GM21367 (cell line): Measurements from ENCODE around the gene POGLUT2.
"Not testable (repeated sequence)": the region's sequence is repeated elsewhere in the genome, so short reads cannot be mapped to it uniquely, and the experiment has no call there.

ENCODE experiments used
- ATAC-seq: cut with Tn5 transposase; IDR thresholded peaks from one replicate; pipeline ENCODE4 v1.9.1; 2021; ENCODE audit not compliant: unreplicated experiment

The POGLUT2 gene

DNA sequence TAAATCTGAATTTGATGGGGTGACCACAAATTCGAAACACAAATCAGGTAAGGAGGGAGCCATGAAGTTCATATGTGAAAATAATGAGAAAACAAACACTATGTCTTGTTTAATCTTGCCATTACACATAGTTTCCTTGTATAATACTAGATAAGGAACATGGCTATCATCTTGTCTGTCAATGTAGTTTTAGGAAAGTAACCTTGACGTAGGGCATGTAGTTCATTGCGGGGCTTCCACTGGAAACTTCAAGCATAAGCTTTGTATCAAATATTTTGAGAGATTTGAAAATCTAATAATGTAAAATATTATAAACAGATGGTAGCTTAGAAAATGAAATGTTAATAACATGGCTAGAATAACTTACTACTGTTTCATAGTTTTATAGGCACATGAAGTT, 8.9 kb upstream of the POGLUT2 start:
- no peak for ATAC-seq

DNA sequence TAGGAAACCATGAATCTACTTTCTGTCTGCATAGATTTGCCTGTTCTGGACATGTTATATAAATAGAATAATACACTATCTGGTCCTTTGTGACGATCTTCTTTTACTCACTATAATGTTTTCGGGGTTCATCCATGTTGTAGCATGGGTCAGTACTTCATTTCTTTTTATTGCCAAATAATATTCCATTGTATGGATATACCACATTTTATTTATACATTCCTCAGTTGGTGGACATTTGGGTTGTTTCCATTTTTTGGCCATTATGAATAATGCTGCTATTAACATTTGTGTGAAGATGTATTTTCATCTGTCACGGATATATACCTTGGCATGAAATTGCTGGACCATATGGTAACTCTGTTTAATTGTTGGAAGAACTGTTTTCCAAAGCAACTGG, 6.9 kb upstream of the POGLUT2 start:
- no peak for ATAC-seq

DNA sequence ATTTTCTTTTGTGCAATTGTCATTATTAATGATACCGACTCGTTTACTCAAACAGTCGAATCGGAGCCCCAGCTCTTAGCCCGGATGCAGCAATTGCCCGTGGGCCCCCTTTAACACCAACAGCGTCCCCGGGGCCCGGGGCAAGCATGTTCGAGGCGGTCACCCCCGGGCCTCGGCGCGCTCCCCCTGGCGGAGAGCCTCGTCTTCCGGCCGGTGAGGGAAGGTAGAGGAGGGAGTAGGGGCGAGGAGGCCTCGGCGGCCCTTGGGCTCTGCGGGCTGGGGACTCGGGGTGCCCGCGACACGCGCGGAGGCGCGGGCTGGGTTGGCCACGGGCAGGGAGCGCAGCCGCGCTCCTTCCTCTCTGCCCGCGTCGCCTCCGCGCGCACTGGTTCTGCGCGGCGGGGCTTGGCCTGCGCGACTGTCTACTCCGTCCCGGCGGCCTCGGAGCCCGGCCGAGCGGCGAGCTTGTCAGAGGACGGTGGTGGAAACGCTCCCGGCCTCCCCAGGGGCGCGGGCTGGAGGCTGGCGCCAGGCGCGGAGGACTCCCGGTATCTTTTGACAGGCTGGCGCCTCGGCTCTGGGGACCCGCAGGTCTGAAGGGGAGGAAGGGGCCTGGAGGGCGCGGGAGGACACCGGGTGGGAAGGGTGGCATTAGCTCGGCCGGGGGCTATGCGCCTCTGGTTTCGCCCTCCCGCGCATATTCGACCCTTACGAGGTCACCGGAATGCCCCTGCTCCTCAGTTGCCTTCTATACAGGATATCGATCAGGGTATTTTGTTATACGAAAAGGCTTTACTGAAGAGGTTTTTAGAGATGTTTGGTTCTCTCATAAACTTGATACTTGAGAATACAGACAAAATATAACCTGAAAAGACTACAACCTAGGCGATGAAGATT, 1.6 kb upstream of the POGLUT2 start:
- peak; percentile 75 for ATAC-seq

DNA sequence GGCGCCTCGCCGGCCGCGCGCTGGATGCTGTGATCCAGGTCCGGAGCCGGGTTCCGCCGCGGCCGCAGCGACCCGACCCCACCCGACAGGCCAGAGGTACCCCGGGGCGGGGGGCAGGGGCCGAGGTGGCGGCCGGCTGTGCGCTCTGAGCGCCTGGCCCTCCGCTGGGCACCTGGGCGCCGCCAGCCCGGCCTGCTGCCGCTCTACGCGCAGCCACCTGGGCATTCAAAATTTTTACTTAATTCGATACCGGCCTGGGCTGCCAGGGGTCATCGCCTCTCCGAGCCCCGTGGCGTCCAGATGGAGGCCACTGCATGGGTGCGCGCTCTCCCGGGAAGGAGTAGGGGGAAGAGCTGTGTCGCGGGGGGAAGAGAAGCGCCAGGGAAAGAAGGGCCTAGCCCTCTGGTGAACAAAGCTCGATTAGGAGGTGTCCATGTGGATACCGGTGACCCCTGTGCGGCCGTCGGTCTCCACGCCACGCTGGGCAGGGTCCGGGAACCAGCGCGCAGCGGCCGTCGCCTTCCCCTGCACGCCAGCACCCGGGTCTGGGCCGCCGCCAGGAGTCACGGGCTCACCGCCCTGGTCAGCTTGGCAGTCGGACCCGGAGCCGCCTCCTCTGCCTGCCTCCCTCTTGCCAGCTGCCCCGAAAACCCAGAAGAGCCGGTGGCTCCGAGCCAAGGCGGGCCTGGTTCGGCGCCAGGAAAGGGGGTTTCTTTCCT, 809 bp upstream of the POGLUT2 start:
- ATAC-seq: peak; percentile 1

DNA sequence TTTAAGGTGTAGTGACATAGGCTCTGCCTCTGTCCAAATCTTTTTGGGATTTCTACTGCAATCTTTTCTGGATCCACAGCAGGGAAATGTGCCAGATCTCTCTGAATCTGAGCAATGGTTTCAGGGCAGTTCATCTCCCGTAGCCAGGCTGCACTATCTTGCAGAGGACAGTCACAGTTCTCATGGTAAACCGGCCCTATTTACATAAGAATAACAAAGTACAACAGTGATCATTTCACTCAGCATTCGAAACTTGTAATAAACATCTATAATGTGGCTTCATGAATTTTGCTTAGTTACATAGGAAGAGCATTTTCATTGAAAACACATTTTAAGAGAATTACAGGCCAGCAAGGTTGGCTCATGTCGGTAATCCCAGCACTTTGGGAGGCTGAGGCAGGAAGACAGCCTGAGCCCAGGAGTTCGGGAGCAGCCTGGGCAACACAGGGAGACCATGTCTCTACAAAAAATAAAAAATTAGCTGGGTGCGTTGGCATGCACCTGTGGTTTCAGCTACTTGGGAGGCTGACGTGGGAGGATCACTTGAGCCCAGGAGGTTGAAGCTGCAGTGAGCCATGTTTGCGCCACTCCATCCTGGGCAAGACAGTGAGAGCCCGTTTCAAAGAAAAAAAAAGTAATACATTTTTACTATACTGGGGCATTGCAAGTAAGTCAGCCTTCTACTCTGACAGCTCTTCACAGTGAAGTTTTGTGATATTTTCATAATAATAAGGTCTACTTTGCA, 5.0 kb downstream of the POGLUT2 start:
- no peak for ATAC-seq

DNA sequence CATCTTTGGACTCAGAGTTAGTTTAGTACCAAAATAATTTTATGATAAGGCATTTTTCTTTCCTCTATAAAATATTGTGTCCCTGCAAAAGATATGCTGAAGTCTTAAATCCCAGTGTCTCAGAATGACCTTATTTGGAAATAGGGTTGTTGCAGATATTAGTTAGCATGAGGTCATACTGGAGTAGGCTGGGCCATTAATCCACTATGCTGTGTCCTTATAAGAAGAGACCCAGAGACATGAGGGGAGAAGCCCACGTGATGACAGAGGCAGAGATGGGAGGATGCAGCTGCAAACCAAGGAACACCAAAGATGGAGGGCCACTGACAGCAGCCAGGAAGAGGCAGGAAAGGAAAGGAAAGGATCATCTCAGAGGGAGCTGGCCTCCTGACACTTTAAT, 6.4 kb downstream of the POGLUT2 start:
- no peak for ATAC-seq

DNA sequence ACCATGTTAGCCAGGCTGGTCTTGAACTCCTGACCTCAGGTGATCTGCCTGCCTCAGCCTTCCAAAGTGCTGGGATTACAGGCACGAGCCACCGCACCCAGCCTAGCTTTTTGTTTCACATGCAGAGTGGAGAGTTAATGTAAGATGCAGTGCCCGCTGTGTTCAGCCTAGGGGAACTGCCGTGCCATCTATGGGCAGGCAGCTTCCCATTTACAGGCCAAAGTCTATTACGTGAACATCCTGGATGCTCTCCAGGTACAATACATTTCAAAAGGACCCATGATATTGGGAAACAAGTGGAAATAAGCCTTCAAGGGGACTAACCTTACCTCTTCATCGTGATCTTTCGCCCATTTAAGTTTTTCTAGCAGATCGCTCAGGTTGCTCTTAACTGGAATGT, 10.1 kb downstream of the POGLUT2 start:
- ATAC-seq: no peak

DNA sequence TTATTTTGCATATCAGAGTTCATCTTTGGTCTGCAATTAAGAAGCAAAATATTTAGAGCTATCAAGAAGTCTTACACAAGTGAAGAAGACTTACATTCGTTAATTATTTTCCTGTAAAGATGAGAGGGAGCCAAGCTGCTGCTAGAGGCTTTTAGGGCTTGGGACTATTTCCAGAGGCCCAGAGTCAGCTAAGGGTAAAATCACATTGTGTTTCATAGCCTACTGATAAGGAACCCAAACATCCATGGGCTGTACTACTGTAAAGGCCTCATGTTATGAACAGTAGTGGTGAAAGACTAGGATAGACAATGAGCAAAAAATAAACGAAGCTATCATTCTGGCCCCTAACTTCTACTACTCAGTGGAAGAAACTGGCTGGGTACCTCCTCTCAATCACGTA, 14.3 kb downstream of the POGLUT2 start:
- ATAC-seq: no peak

DNA sequence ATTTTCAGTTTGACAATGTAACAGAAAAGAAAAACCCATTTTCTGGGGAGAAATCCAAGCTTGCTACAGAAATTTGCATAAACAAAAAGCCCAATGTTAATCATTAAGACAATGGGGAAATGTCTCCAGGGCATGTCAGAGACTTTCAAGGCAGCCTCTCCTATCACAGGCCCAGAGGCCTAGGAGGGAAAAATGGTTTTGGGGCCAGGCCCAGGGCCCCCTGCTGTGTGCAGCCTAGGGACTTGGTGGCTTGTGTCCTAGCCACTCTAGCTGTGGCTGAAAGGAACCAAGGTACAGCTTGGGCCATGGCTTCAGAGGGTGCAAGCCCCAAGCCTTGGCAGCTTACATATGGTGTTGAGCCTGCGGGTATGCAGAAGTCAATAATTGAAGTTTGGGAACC, 17.2 kb downstream of the POGLUT2 start:
- ATAC-seq: no peak

DNA sequence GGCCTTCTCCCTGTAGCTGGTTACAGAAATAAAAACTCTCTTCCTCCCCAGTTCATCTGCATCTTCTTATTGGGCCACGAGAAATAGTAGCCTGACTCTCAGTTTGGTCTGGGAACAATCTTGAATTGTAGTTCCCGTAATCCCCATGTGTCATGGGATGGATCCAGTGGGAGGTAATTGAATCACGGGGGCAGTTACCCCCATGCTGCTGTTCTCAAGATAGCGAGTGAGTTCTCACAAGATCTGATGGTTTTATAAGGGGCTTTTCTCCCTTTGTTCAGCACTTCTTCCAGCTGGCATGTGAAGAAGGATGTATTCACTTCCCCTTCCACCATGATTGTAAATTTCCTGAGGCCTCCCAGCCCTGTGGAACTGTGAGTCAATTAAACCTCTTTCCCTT, 18.1 kb downstream of the POGLUT2 start:
- ATAC-seq: not testable (repeated sequence)

DNA sequence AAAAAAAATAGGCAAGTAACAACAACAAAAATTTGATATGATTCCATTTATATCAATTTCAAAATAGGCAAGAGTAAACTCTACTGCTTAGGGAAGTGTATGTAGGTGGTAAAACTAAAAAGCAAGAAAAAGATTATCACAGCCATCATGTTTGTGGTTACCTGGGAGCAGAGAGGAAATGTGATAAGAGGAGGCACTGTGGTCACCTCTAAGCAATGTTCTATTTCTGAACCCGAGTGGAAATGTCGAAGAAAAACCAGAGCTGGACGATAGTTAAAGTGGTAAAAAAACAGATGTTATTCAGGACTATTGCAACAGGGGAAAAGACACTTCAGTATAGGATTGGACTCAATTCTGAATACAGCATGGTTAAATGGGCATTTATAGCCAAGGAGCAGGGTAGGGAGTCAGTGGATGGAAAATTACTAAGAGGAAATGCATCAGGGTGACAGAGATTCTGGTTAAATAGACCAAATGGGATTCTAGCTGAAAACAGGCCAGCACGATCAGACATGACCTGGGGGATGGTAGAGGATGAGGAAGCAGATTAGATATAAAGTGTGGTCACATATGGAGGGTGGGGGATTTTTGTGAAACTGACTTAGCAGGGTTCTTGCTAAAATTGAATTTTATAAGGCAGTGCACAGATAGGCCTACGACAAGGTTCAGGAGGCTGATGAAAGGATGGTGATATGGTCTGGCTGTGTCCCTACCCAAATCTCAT, 19.2 kb downstream of the POGLUT2 start:
- ATAC-seq: peak; percentile 41

DNA sequence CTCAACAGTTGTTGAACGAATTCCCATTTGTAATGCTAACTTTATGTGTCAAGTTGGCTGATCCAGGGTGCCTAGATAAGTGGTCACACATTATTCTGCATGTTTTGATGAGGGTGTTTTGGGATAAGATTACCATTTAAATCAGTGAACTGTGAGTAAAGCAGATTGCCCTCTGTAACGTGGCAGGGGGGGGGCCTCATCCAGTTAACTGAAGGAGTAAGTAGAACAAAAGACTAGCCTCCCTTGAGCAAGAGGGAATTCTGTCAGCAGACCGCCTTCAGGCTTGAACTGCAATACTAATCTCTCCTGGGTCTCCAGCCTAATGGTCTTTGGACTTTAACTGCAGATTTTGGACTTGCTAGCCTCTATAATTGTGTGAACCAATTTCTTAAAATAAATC, 21.0 kb downstream of the POGLUT2 start:
- no peak for ATAC-seq

DNA sequence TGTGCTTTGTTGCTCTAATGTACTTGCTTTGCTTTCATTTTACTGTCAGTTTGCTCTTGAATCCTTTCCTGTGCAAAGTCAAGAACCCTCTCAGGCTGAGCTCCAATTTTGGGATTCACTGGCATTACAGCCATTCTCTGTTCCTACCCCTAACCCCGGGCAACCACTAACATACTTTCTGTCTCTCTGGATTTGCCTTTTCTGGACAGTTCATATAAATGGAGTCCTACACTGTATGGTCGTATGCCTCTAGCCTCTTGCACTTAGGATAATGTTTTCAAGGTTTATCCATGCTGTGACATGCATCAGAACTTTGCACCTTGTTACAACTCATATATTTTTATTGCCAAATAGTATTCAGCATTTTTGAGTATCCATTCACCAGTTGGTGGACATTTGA, 22.5 kb downstream of the POGLUT2 start:
- ATAC-seq: no peak

DNA sequence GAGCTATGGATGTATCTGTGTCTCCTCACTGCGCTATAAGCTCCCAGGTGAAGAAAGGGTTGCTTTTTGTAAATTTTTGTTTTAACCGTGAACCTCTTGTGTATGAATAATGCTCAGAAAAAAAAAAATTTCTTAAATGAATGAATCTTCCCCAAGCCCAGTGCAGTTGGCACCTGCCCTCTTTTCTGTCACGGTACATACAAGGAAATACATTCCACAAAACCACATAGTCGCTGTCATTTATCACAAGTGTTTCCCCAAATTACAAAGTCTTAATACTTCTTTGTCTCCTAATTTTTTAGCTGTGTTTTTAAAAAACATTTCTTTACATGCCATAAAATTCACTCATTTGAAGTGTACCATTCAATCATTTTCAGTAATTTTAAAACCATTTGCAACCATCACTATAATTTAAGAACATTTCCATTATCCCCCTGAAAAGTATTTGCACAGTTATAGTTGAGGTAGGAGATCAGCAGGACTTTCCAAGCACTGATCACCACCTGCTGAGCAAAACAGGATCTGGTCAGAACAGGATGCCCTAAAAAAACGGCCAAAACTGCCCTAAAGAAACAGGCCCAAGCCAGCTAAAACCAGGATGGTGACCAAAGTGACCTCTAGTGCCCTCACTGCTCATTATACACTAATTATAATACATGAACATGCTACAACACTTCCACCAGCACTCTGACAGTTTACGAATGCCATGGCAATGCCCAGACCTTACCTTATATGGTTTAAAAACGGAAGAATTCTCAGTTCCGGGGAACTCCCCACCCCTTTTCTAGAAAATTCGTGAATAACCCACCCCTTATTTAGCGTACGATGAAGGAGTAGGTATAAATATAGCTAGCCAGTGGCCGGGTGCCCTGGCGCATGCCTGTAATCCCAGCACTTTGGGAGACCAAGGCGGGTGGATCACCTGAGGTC, 23.9 kb downstream of the POGLUT2 start:
- no peak for ATAC-seq

DNA sequence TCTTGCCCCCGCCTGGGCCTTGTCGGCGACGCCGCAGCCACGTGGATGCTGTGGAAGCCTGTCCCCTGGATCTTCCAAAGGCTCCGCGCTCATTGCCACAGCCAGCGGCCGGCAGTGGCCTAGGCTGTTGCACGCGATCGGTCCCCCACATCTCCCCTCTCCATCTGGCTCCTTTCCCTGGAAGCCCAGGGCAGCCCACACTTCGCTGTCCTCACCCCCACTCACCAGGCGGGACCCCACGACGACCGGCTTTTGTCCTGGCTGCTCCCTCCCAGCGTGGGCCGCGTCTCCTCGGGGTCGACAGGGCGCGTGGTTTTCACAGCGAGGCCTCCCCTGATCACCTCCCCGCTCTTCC, 24.6 kb downstream of the POGLUT2 start:
- ATAC-seq: no peak

DNA sequence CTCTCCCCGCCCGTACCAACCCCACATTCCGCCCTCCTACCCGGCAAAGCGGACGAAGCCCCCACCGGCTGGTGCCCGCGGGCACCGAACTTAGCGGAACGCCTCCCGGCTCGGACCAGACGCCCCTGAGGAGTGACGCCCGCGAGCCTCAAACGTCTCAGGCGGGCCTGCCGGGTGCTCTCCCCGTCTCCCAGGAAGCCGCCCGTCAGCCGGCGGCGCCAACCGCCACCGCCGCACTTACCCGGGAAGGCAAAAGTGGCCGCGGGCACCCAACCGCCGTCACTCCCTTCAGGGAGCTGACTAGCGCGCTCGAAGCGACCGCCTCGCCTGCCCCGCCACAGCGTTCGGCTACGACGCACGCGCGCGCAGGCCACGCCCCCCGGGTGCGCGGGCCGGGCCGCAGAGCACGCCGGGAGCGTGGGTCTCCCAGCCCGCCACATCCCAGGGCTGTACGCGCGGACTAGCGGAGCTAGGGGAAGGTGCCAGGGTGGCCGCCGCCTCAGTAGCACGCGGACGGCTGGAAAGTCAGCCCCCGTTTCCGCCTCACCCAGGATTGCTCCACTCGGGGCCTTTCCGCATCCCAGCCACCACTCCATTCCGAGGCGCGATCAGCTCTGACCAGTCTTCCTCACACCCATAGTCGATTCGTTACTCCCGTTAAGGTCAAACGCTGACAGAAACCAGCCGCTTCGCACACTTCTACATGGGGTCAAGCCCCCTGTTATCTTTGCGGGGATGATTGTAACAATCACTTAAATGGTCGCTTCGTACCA, 25.1 kb downstream of the POGLUT2 start, which contains the start of gene TEX30:
Gene TEX30 (minus strand): TSS at position 346 of the 773 bp plus-strand sequence. CDS start 3,760 bp downstream, outside the sequence.
- peak; percentile 91 for ATAC-seq

DNA sequence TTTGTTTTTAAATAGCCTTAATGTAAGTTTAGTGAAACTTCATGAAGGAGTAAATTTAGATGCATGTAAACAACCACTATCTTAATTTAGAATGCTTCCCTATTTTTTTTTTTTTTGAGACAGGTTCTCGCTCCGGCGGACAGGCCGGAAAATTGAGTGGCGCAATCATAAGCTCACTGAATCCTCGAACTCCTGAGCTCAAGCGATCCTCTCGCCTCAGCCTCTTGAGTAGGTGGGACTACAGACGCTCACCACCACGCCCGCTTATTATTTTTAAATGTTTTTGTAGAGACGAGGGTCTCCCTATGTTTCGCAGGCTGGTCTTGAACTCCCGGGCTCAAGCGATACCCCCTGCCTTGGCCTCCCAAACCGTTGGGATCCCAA, 26.7 kb downstream of the POGLUT2 start:
- no peak for ATAC-seq

DNA sequence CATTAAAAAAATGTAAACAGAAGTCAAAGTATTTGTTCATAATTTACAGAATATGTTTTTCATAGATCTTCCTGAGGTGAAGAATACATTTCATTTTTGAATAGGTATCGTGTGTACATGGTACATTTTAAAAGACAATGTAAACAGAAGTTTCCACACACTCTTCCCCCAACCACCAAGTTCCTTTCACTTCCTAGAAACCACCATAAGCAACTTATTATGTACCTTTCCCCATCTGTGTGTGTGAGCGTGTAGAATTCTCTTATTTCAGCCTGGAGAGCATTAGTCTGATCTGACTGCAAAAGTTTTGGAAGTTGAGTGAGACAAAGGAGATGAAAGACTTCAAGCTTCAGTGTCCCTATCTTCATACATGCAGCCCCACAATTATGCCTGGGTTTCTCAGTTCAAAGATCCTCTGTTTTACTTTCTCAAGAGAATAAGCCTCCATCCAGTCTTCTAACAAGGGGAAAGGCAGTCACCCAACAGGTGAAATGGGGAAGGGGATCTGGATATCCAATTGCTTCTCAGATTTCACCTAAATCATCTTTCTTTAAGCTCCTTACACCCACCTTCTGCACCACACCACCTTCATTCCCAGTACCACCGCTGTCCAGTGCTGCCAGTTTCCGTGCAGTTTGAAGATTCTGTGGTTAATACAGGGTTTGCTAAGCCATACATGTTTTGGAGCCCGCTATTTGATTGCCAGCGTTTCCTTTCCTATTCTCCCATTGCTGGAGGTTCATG, 27.3 kb downstream of the POGLUT2 start:
- ATAC-seq: no peak
